ENCODE results near the gene CLIP1.

GRCh38 chr12:122458105-122459035, 35.9 kb upstream of the CLIP1 start:
- TF ChIP-seq EZH2 (IDR thresholded peaks at IDR 0.05; ENCODE audit: insufficient read depth, poor library complexity, severe bottlenecking) = no peak
- no peak for TF ChIP-seq EZH2phosphoT487 (IDR thresholded peaks at IDR 0.05; ENCODE audit: insufficient read depth, low read depth)
